ENCODE data around the gene GPER1. TPM values are rescaled to one million over a fixed set of nuclear protein-coding genes. Genes with fewer than 3 reads are reported as not detected.

Gene GPER1
- total RNA-seq, 1 experiment from 2014 or later = 4.9 TPM

DNA sequence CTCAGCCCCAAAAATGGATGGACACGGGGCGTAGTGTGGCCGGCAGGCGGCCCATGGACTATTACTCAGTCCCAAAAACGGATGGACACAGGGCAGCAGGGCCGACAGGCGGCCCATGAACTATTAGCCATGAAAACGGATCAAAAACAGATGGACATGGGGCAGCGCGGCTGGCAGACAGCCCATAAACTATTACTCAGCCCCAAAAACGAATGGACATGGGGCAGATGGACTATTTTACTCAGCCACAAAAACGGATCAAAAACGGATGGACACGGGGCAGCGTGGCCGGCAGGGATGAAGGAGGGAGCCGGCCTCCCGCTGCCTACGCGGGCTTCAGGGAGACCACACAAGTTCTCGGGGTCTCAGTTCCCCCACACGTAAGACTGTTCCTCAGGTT lies 32.9 kb downstream of the GPER1 start:
- Histone ChIP-seq H3K4me3 (ENCODE audit: low read length) (no peak overlapping the region), H4K20me1 (ENCODE audit: low read length) (no peaks in the 10 kb centered on the region), H3K4me2 (ENCODE audit: low read length) (no peak overlapping the region), H3K36me3 (ENCODE audit: low read depth, low read length) (no peaks in the 10 kb centered on the region), H3F3A (ENCODE audit: low read length, unreplicated experiment) (peaks cover 6% of the 10 kb centered on the region), H3K9me3 (ENCODE audit: low read length) (no peaks in the 10 kb centered on the region), H3K27ac (ENCODE audit: low read length) (no peak overlapping the region), H3K9ac (ENCODE audit: low read length) (no peak overlapping the region), H3K27me3 (ENCODE audit: low read length) (no peaks in the 10 kb centered on the region), H3K9me2 (replicated peaks; ENCODE audit: low read length) (no peaks in the 10 kb centered on the region), H3K4me1 (ENCODE audit: insufficient read depth, low read length) (no peaks in the 10 kb centered on the region), H3K79me2 (ENCODE audit: low read length) (peaks cover 29% of the 10 kb centered on the region; the same call in 1 of the 2 replicates), H2AFZ (ENCODE audit: low read length) (no peak overlapping the region)
- CTCF ChIA-PET = no interaction called here
- no peak for ATAC-seq
- no peak for TF ChIP-seq EZH2 (IDR thresholded peaks at IDR 0.05; ENCODE audit: low read length, unreplicated experiment)
- POLR2A ChIA-PET (ENCODE audit: unreplicated experiment) = no interaction called here
- intact Hi-C loops (cut with micrococcal nuclease) = no loop called here
- DNase-seq = no peak
- no TSS peak for BruUV-seq (replicated peaks)

DNA sequence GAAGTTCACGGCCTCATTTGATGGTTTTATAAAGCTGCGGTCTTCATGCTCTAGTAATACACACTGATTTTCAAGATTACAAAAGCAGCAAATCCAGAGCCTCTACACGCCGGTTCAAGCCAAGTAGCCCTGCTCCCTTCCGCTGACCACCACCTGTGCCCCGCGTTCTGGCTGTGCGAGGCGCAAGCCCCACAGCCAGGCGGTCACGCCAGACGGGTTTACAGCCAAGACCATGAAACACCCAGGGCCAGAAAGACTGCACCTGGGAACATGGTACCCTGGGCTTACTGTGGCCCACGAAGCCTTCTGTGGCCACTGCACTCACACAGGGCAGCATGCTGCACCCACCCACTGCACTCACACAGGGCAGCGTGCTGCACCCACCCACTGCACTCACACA lies 33.6 kb downstream of the GPER1 start:
- no peak overlapping the region for H2AFZ ChIP-seq (ENCODE audit: low read length)
- no peaks in the 10 kb centered on the region for H3K36me3 ChIP-seq (ENCODE audit: low read depth, low read length)
- TF ChIP-seq EZH2 (IDR thresholded peaks at IDR 0.05; ENCODE audit: low read length, unreplicated experiment) (no peak), EZH2phosphoT487 (IDR thresholded peaks at IDR 0.05; ENCODE audit: borderline replicate concordance, low read length) (no peak)
- TF ChIP-seq, protein P1, sequence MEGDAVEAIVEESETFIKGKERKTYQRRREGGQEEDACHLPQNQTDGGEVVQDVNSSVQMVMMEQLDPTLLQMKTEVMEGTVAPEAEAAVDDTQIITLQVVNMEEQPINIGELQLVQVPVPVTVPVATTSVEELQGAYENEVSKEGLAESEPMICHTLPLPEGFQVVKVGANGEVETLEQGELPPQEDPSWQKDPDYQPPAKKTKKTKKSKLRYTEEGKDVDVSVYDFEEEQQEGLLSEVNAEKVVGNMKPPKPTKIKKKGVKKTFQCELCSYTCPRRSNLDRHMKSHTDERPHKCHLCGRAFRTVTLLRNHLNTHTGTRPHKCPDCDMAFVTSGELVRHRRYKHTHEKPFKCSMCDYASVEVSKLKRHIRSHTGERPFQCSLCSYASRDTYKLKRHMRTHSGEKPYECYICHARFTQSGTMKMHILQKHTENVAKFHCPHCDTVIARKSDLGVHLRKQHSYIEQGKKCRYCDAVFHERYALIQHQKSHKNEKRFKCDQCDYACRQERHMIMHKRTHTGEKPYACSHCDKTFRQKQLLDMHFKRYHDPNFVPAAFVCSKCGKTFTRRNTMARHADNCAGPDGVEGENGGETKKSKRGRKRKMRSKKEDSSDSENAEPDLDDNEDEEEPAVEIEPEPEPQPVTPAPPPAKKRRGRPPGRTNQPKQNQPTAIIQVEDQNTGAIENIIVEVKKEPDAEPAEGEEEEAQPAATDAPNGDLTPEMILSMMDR (conservative IDR thresholded peaks at IDR 0.05; ENCODE audit: low read depth, low read length) = no peak
- peaks cover 29% of the 10 kb centered on the region; the same call in 1 of the 2 replicates for H3K79me2 ChIP-seq (ENCODE audit: low read length)
- DNase-seq (no peak), ATAC-seq (no peak)
- intact Hi-C loops (cut with micrococcal nuclease) = no loop called here
- no peak overlapping the region for H3K4me3 ChIP-seq (ENCODE audit: low read length)
- H4K20me1 ChIP-seq (ENCODE audit: low read length) = no peaks in the 10 kb centered on the region
- H3K4me1 ChIP-seq (ENCODE audit: insufficient read depth, low read length) = no peaks in the 10 kb centered on the region
- no peaks in the 10 kb centered on the region for H3K27me3 ChIP-seq (ENCODE audit: low read length)
- no peak overlapping the region for H3K4me2 ChIP-seq (ENCODE audit: low read length)
- POLR2A ChIA-PET (ENCODE audit: unreplicated experiment) = no interaction called here
- CTCF ChIA-PET = no interaction called here
- H3K9ac ChIP-seq (ENCODE audit: low read length) = no peak overlapping the region
- H3K9me2 ChIP-seq (replicated peaks; ENCODE audit: low read length) = no peaks in the 10 kb centered on the region
- no TSS peak for BruUV-seq (replicated peaks)
- H3K9me3 ChIP-seq (ENCODE audit: low read length) = no peaks in the 10 kb centered on the region
- no peak overlapping the region for H3K27ac ChIP-seq (ENCODE audit: low read length)
- H3F3A ChIP-seq (ENCODE audit: low read length, unreplicated experiment) = peaks cover 6% of the 10 kb centered on the region

DNA sequence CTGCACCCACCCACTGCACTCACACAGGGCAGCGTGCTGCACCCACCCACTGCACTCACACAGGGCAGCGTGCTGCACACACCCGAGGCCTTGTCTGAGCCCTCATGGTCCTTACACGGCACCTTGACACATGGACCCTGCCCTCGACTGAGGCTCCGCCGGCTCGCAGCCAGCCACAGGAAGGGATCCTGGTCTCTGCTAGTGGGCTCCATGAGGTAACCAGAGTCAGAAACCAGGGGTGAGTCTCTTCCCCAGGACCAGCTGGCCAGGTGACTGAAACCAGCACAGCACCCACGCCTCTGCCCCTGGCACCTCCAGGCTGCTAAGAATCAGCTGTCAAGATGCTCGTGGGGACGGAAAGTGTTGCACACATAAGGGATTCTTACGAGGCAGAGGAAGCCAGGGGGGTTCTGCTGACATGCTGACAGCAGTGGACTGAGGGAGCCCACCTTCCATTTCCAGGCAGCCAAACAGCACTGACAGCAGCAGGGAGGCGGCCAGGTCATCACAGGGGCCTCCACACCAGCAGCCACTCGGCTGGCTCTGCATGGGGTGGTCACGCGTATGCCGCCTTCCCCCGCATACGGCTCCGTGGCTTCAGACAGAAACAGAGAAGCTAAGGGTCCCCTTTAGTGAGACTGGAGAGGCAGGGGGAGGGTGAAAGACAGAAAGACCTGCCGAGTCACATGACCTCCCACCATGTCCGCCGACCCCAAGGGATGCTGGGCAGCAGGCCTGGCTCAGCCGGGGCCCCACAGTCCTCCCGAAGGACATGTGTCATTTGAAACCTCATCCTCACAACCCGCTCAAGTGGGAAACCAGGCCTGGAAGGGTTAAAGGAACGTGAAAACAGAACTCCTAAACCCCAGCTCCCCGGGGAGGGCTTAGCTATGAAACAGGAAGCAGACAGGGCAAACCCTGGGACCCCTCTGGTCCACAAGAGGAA lies 34.2 kb downstream of the GPER1 start:
- no peak for ATAC-seq
- Histone ChIP-seq H3K9me2 (replicated peaks; ENCODE audit: low read length) (no peaks in the 10 kb centered on the region), H3K9me3 (ENCODE audit: low read length) (no peaks in the 10 kb centered on the region), H3K4me3 (ENCODE audit: low read length) (no peak overlapping the region), H3K4me2 (ENCODE audit: low read length) (no peak overlapping the region), H2AFZ (ENCODE audit: low read length) (no peak overlapping the region), H3K4me1 (ENCODE audit: insufficient read depth, low read length) (no peaks in the 10 kb centered on the region), H3K9ac (ENCODE audit: low read length) (no peak overlapping the region), H3K36me3 (ENCODE audit: low read depth, low read length) (no peaks in the 10 kb centered on the region; the same call in 1 of the 2 replicates), H3K79me2 (ENCODE audit: low read length) (peaks cover 29% of the 10 kb centered on the region; the same call in 1 of the 2 replicates), H3K27ac (ENCODE audit: low read length) (no peak overlapping the region), H3F3A (ENCODE audit: low read length, unreplicated experiment) (peaks cover 6% of the 10 kb centered on the region), H3K27me3 (ENCODE audit: low read length) (no peaks in the 10 kb centered on the region), H4K20me1 (ENCODE audit: low read length) (no peaks in the 10 kb centered on the region)
- no peak for DNase-seq
- TF ChIP-seq EZH2 (IDR thresholded peaks at IDR 0.05; ENCODE audit: low read length, unreplicated experiment) (no peak), EZH2phosphoT487 (IDR thresholded peaks at IDR 0.05; ENCODE audit: borderline replicate concordance, low read length) (no peak)
- TF ChIP-seq, protein P1 (conservative IDR thresholded peaks at IDR 0.05; ENCODE audit: low read depth, low read length) = no peak
- intact Hi-C loops (cut with micrococcal nuclease) = no loop called here
- ChIA-PET POLR2A (ENCODE audit: unreplicated experiment) (no interaction called here), CTCF (interaction anchor here (1.1 kb wide), 1 partner anchor 34 kb away, joined by 3 read pairs; the partner anchor contains the start of gene GPER1)
- BruUV-seq (replicated peaks) = no TSS peak

Measured in PC-3 (cell line).